SK-N-SH treated with all-trans-retinoic acid at 6 μM for 48 hours (cell line): ENCODE results near the gene CNTNAP2.

Experiments used
- ATAC-seq: fragments of 200-7000 bp; cut with Tn5 transposase; 3 replicates; pipeline ENCODE4 v1.9.1; 2020; ENCODE audit warnings: mild to moderate bottlenecking, moderate library complexity
- ARNTL ChIP-seq: fragments of 450-650 bp; formaldehyde crosslinking; IDR thresholded peaks from 2 replicates; pipeline ENCODE4 v1.5.0; 2020; ENCODE audit warnings: low read depth, mild to moderate bottlenecking, moderate library complexity, borderline replicate concordance
- BACH2 ChIP-seq: fragments of 250-450 bp; sonication (Bioruptor Pico); IDR thresholded peaks from 2 replicates; pipeline ENCODE4 v1.9.0; 2021; ENCODE audit warnings: mild to moderate bottlenecking, borderline replicate concordance
- CREB5 ChIP-seq: fragments of 250-450 bp; sonication (Bioruptor Pico); IDR thresholded peaks from 2 replicates; pipeline ENCODE4 v1.5.1; 2020; ENCODE audit warnings: low read depth, mild to moderate bottlenecking, moderate library complexity
- CSDC2 ChIP-seq: fragments of 250-450 bp; sonication (Bioruptor Pico); IDR thresholded peaks from 2 replicates; pipeline ENCODE4 v1.5.0; 2020; ENCODE audit warnings: mild to moderate bottlenecking, moderate library complexity
- CSRNP3 ChIP-seq: fragments of 250-450 bp; sonication (Bioruptor Pico); IDR thresholded peaks from 2 replicates; pipeline ENCODE4 v1.5.1; 2021; ENCODE audit warnings: mild to moderate bottlenecking, moderate library complexity
- ESRRG ChIP-seq: fragments of 250-450 bp; sonication (Bioruptor Pico); IDR thresholded peaks from 2 replicates; pipeline ENCODE4 v1.6.1; 2021; ENCODE audit warnings: mild to moderate bottlenecking
- GLIS3 ChIP-seq: fragments of 250-450 bp; sonication (Bioruptor Pico); IDR thresholded peaks from 2 replicates; pipeline ENCODE4 v1.5.0; 2020; ENCODE audit warnings: mild to moderate bottlenecking, moderate library complexity
- ISL1 ChIP-seq: fragments of 250-450 bp; sonication (Bioruptor Pico); IDR thresholded peaks from 2 replicates; pipeline ENCODE4 v2.1.2; 2022; ENCODE audit warnings: mild to moderate bottlenecking, moderate library complexity
- OSR1 ChIP-seq: fragments of 250-450 bp; sonication (Bioruptor Pico); IDR thresholded peaks from 2 replicates; pipeline ENCODE4 v1.8.0; 2022; ENCODE audit warnings: moderate library complexity, mild to moderate bottlenecking, inconsistent platforms
- PATZ1 ChIP-seq: fragments of 250-450 bp; sonication (Bioruptor Pico); IDR thresholded peaks from 2 replicates; pipeline ENCODE4 v1.8.0; 2020; ENCODE audit warnings: mild to moderate bottlenecking, moderate library complexity, borderline replicate concordance
- POU6F1 ChIP-seq: fragments of 250-450 bp; sonication (Bioruptor Pico); IDR thresholded peaks from 2 replicates; pipeline ENCODE4 v1.8.0; 2021; ENCODE audit warnings: low read depth, mild to moderate bottlenecking, moderate library complexity, borderline replicate concordance
- PPARA ChIP-seq: fragments of 250-450 bp; sonication (Bioruptor Pico); IDR thresholded peaks from 2 replicates; pipeline ENCODE4 v1.5.0; 2020; ENCODE audit warnings: mild to moderate bottlenecking, borderline replicate concordance
- RARB ChIP-seq: fragments of 250-450 bp; sonication (Bioruptor Pico); IDR thresholded peaks from 2 replicates; pipeline ENCODE4 v1.8.0; 2021; ENCODE audit warnings: mild to moderate bottlenecking, moderate library complexity
- SNAI2 ChIP-seq: fragments of 250-450 bp; sonication (Bioruptor Pico); IDR thresholded peaks from 2 replicates; pipeline ENCODE4 v1.5.0; 2020; ENCODE audit warnings: mild to moderate bottlenecking, moderate library complexity
- TCF4 ChIP-seq: fragments of 250-450 bp; sonication (Bioruptor Pico); IDR thresholded peaks from 2 replicates; pipeline ENCODE4 v1.8.0; 2021; ENCODE audit warnings: mild to moderate bottlenecking, moderate library complexity, borderline replicate concordance
- TOX ChIP-seq: fragments of 250-450 bp; sonication (Bioruptor Pico); IDR thresholded peaks from 2 replicates; pipeline ENCODE4 v1.8.0; 2021; ENCODE audit warnings: mild to moderate bottlenecking, moderate library complexity, borderline replicate concordance
- TSHZ2 ChIP-seq: fragments of 250-450 bp; sonication (Bioruptor Pico); IDR thresholded peaks from 2 replicates; pipeline ENCODE4 v1.5.0; 2020; ENCODE audit warnings: mild to moderate bottlenecking, moderate library complexity
- ZC3H10 ChIP-seq: fragments of 250-450 bp; sonication (Bioruptor Pico); IDR thresholded peaks from 2 replicates; pipeline ENCODE4 v1.5.1; 2021; ENCODE audit warnings: mild to moderate bottlenecking, moderate library complexity
- ZFP3 ChIP-seq: fragments of 250-450 bp; sonication (Bioruptor Pico); IDR thresholded peaks from 2 replicates; pipeline ENCODE4 v1.5.0; 2020; ENCODE audit warnings: mild to moderate bottlenecking, moderate library complexity
- ZFP30 ChIP-seq: fragments of 450-650 bp; formaldehyde crosslinking; IDR thresholded peaks from 2 replicates; pipeline ENCODE4 v1.5.0; 2022; ENCODE audit warnings: mild to moderate bottlenecking, moderate library complexity
- ZNF565 ChIP-seq: fragments of 450-650 bp; formaldehyde crosslinking; conservative IDR thresholded peaks from 2 replicates; pipeline ENCODE4 v1.5.0; 2020; ENCODE audit warnings: low read depth, mild to moderate bottlenecking, moderate library complexity
- ZNF70 ChIP-seq: fragments of 450-650 bp; formaldehyde crosslinking; IDR thresholded peaks from 2 replicates; pipeline ENCODE4 v1.5.0; 2020; ENCODE audit warnings: mild to moderate bottlenecking, moderate library complexity
- ZNF8 ChIP-seq: fragments of 450-650 bp; formaldehyde crosslinking; IDR thresholded peaks from 2 replicates; pipeline ENCODE4 v1.5.0; 2020; ENCODE audit warnings: mild to moderate bottlenecking, moderate library complexity

The CNTNAP2 gene

GRCh38 chr7:147711447-147711846 is 1594.8 kb downstream of the CNTNAP2 start:
- ATAC-seq = no peak
- TF ChIP-seq OSR1 (CRISPR knock-in tag) (no peak), TOX (CRISPR knock-in tag) (no peak), ZC3H10 (CRISPR knock-in tag) (no peak), ZNF8 (no peak), TCF4 (CRISPR knock-in tag) (no peak), CSRNP3 (CRISPR knock-in tag) (no peak)
- TF ChIP-seq, all 23 proteins: peak for 0

GRCh38 chr7:147721962-147722830 is 1605.6 kb downstream of the CNTNAP2 start:
- ATAC-seq = peak; percentile 81

More at GRCh38 chr7:147721962-147722830, 1605.6 kb downstream of the CNTNAP2 start:
- TF ChIP-seq ZFP30 (CRISPR knock-in tag) (no peak), ZC3H10 (CRISPR knock-in tag) (peak; percentile 96), POU6F1 (CRISPR knock-in tag) (no peak), ZNF565 (CRISPR knock-in tag) (no peak), ARNTL (CRISPR knock-in tag) (no peak), RARB (CRISPR knock-in tag) (no peak), CSDC2 (CRISPR knock-in tag) (peak; percentile 84), ISL1 (peak; percentile 100), PATZ1 (CRISPR knock-in tag) (peak; percentile 95), ESRRG (CRISPR knock-in tag) (peak; percentile 56; the same call in 1 of the 2 replicates), BACH2 (CRISPR knock-in tag) (no peak), ZFP3 (CRISPR knock-in tag) (peak; percentile 81), SNAI2 (CRISPR knock-in tag) (peak; percentile 25; the same call in 1 of the 2 replicates), TSHZ2 (peak; percentile 95), PPARA (CRISPR knock-in tag) (no peak), CREB5 (peak; percentile 87), CSRNP3 (CRISPR knock-in tag) (peak; percentile 92), ZNF70 (no peak), ZNF8 (peak; percentile 63; the same call in 1 of the 2 replicates), TOX (CRISPR knock-in tag) (peak; percentile 25; the same call in 1 of the 2 replicates), OSR1 (CRISPR knock-in tag) (no peak), TCF4 (CRISPR knock-in tag) (peak; percentile 92), GLIS3 (peak; percentile 89; the same call in 1 of the 2 replicates)
